Erythroblast (primary cell): ENCODE data around the gene PMM2.
"Not testable (repeated sequence)": the region's sequence is repeated elsewhere in the genome, so short reads cannot be mapped to it uniquely, and the experiment has no call there.

ENCODE experiments used
- DNase-seq, 2 experiments: peaks; one replicate each; lab custom pipeline; 2025; lab: John Stamatoyannopoulos, UW
- GATA1 ChIP-seq: IDR thresholded peaks from 2 replicates; pipeline ENCODE4 v1.6.1; 2011; ENCODE audit warnings: low read depth, mild to moderate bottlenecking, control low read depth, low read length, moderate library complexity
- POLR2A ChIP-seq: IDR thresholded peaks from 2 replicates; pipeline ENCODE4 v1.6.1; 2011; ENCODE audit warnings: mild to moderate bottlenecking, low read length

The PMM2 gene

DNA sequence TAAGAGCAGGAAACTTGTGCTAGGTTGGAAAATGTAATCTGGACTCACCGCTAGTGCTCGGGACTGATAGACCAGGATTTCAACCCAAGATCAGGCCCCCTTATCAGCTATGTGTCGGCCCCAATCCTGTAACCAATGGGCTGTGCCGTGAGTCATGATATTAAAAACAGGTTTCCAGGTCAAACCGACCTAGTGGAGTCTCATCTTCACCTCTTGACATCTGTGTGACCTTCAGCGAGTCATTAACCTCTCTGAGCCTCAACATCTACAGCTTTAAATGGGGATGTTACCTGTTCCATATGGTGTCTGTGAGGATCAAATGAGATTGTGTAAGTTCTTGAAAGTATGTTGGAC lies 512 bp downstream of the PMM2 start:
- peak; percentile 80 to 83 for DNase-seq
- no peak for TF ChIP-seq POLR2A
- TF ChIP-seq GATA1: no peak

- DNase-seq: no peak
These were observed 1.0 kb downstream of the PMM2 start for GRCh38 chr16:8798535-8799157.

GRCh38 chr16:8801701-8802100 lies 4.1 kb downstream of the PMM2 start:
- no peak for DNase-seq
- TF ChIP-seq POLR2A (no peak), GATA1 (no peak)

More at GRCh38 chr16:8798535-8799157, 1.0 kb downstream of the PMM2 start:
- TF ChIP-seq GATA1 (no peak), POLR2A (no peak)

GRCh38 chr16:8803733-8804132 lies 6.1 kb downstream of the PMM2 start:
- not testable (repeated sequence) for DNase-seq

DNA sequence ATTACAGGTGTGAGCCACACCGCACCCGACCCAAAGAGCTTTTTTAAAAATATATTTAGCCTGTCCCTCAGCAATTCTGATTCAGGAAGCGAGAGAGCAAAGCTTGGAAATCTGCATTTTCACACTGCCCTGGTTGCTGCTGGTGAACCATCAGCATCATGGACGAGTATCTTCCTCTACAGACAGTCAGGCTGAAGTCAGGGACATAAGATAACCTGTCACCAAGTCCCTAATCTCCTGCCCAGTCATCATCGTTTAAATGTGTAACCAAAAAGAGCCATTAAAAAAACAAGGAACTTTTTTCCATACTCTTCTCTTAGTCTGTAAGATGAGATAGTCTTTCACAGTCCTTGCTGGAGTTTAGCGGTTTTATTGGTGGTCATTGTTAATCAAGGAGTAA lies 6.7 kb downstream of the PMM2 start:
- TF ChIP-seq GATA1: no peak
- TF ChIP-seq POLR2A: no peak
- DNase-seq: peak; percentile 55 to 58

DNA sequence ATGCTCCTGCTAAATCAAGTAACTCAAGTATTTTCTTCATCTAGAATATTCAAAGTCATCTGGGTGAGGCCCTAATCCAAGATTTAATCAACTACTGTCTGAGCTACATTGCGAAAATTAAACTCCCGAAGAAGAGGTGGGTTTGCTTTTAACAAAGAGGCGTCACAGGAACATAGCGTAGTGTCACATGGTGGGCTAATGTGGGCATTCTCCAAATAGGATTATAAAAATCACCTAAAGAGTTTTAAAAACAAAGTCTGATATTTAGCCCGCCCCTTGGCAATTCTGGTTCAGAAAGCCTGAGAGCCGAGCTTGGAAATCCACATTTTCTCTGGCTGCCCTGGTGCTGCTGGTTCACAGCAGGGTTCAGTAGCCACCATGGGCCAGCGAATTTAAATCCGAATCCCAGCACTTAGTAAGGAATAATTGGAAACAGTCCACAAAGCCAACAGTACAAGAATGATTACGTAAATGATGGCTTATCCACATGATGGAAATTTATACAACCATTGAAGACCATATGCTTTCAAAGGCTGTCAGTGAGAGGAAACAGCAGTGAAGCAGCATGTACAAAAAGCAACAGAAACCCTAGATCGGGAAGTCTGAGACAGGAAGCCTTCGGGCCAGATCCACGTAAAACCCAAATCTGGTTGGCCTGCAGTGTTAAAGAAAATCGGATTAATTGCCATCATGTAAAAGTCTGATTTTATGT lies 8.8 kb downstream of the PMM2 start:
- no peak for TF ChIP-seq GATA1
- no peak for TF ChIP-seq POLR2A
- no peak for DNase-seq

DNA sequence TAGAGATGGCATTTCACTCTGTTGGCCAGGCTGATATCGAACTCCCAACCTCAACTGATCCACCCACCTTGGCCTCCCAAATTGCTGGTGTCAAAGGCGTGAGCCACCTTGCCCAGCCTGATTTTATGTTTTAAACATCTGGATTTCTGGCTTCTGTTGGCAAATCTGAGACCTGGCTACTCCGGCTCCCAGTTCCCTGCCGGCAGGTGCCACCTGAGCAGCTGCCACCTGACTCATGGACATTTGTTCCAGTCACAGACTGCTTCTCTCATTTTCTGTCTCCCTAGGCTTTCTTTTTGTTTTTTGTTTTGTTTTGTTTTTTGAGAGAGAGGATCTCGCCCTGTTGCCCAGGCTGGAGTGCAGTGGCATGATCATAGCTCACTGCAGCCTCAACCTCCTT lies 9.6 kb downstream of the PMM2 start:
- DNase-seq: no peak
- no peak for TF ChIP-seq GATA1

DNA sequence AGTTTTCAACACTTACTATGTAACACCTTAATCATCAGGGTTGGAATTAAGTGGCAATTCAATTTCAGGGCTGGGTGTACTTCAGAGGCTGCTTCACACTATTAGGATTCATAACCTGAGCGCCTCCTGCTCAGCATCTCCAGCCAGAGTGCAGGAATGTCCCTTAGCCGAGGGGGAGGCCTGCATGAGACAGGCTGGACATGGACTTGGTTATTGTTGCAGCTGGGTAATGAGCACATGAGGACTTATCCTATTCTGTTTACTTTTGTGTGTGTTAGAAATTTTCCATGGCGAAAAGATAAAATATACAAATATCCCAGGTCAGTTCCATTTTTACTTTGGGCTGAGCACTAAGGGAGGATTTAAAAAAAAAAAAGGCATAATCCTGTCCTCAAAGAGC lies 10.4 kb downstream of the PMM2 start:
- no peak for DNase-seq
- TF ChIP-seq POLR2A: no peak
- no peak for TF ChIP-seq GATA1

DNA sequence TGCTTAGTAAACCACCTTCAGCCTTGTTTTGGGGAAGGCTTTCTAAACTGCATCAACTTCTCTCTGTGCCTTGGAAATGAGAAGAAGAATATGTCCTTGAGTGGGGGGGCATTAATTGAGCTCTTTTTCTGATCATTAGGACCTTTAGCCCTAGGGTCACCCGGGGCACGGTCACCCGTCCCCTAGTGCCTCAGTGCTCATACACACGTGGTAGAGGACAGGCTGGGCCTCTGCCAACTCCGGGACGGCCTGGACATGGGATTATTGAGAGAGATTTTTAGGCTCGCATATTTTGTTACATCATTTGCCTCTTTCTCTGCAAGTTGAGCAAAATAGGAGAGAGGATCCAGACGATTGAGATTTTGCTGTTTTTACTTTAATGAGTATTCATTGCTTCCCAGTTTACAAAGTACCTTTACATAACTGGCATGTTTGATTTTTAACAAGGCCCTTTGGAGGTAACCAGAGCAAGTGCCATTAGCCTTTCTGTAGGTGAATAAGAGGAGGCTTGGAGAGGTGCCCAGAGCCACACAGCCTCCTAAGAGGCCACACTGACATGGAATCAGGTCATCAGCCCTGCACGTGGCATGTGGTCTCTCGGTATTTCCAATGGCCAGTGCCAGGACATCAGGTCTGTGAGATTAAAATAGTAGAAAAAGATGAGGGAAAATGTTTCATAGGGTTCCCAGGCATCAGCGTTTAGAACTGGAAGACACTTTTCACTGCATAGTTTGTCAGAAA lies 11.1 kb downstream of the PMM2 start:
- DNase-seq: no peak
- TF ChIP-seq GATA1 (no peak), POLR2A (no peak)

- TF ChIP-seq POLR2A: no peak
- TF ChIP-seq GATA1: no peak
- DNase-seq: no peak
These were observed 14.7 kb downstream of the PMM2 start for GRCh38 chr16:8812162-8812843.

GRCh38 chr16:8814095-8814806 lies 16.6 kb downstream of the PMM2 start:
- no peak for TF ChIP-seq POLR2A
- DNase-seq: no peak

DNA sequence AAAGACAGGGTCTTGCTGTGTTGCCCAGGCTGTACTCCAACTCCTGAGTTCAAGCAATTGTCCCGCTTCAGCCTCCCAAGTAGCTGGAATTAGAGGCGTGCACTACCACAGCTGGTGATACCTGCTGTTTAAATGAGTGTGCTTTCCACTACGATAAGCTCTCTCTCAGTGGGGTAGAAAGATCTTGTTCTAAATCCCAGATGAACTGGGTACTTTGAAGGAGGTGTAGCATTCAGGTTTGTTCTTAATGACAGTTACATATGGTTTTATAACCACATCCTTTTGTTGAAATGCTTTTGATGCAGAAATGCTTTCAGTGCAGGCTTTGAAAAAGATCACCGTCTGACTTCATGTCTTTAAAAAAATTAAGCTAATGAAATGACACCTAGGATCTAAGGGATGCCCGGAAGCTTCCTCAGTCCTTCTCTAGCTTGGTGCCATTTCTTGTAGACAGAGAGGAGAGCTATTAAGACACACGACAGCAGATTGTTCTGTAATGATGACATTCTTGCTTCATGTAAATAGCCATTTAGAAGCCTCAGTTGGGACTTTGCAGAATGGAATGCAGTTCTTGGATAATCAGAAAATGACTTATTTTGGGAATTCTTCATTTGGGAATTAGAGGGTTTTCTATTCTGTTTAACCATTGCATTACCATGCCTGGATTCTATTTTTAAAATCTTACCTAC lies 19.5 kb downstream of the PMM2 start:
- no peak for DNase-seq
- TF ChIP-seq POLR2A: no peak
- no peak for TF ChIP-seq GATA1

- TF ChIP-seq GATA1 (no peak), POLR2A (no peak)
- DNase-seq: no peak
These were observed 21.0 kb downstream of the PMM2 start for GRCh38 chr16:8818504-8819270.
